HepG2 (cell line): Measurements from ENCODE around the gene IQCH. TPM values are rescaled to one million over a fixed set of nuclear protein-coding genes. Genes with fewer than 3 reads are reported as not detected.

ENCODE experiments used
- AKAP8 ChIP-seq: sonication (generic); formaldehyde crosslinking; IDR thresholded peaks from 2 replicates; pipeline ENCODE4 v1.5.1; 2020; ENCODE audit warnings: mild to moderate bottlenecking, missing genetic modification reagents
- FOSL1 ChIP-seq: sonication (generic); formaldehyde crosslinking; IDR thresholded peaks from 2 replicates; pipeline ENCODE4 v1.9.0; 2021; ENCODE audit warnings: missing genetic modification reagents, borderline replicate concordance
- GATA4 ChIP-seq: sonication (generic); IDR thresholded peaks from 2 replicates; pipeline ENCODE4 v1.6.1; 2016; ENCODE audit warnings: antibody characterized with exemption, low read depth, borderline replicate concordance
- HNRNPK ChIP-seq: fragments of 200-400 bp; formaldehyde crosslinking; IDR thresholded peaks from 2 replicates; pipeline ENCODE4 v1.6.1; 2018; ENCODE audit warnings: low read length, low read depth, moderate library complexity, mild to moderate bottlenecking; ENCODE audit not compliant: poor library complexity, severe bottlenecking
- KLF12 ChIP-seq: sonication (generic); formaldehyde crosslinking; IDR thresholded peaks from 2 replicates; pipeline ENCODE4 v1.4.0; 2020; ENCODE audit warnings: missing genetic modification reagents, borderline replicate concordance
- MED13 ChIP-seq: sonication (generic); formaldehyde crosslinking; IDR thresholded peaks from 2 replicates; pipeline ENCODE4 v1.5.0; 2020; ENCODE audit warnings: missing genetic modification reagents
- NFIC ChIP-seq: IDR thresholded peaks from 2 replicates; pipeline ENCODE4 v1.6.1; 2012; ENCODE audit warnings: mild to moderate bottlenecking, low read length, inconsistent platforms
- NFRKB ChIP-seq: fragments of 450-650 bp; IDR thresholded peaks from 2 replicates; pipeline ENCODE4 v1.6.1; 2017
- PAF1 ChIP-seq: IDR thresholded peaks from 2 replicates; pipeline ENCODE4 v1.6.1; 2016; ENCODE audit warnings: missing genetic modification reagents, missing compliant biosample characterization
- REXO4 ChIP-seq: sonication (generic); formaldehyde crosslinking; IDR thresholded peaks from 2 replicates; pipeline ENCODE4 v1.8.0; 2022; ENCODE audit warnings: missing genetic modification reagents, mild to moderate bottlenecking, borderline replicate concordance
- TEAD2 ChIP-seq: sonication (generic); formaldehyde crosslinking; IDR thresholded peaks from 2 replicates; pipeline ENCODE4 v1.9.0; 2021; ENCODE audit warnings: missing genetic modification reagents
- TOE1 ChIP-seq: sonication (generic); formaldehyde crosslinking; IDR thresholded peaks from 2 replicates; pipeline ENCODE4 v1.4.0; 2020; ENCODE audit warnings: mild to moderate bottlenecking, missing genetic modification reagents
- ZFY ChIP-seq: sonication (generic); formaldehyde crosslinking; IDR thresholded peaks from 2 replicates; pipeline ENCODE4 v1.4.0; 2020; ENCODE audit warnings: missing genetic modification reagents
- ZNF251 ChIP-seq: sonication (generic); formaldehyde crosslinking; IDR thresholded peaks from 2 replicates; pipeline ENCODE4 v1.9.0; 2021; ENCODE audit warnings: mild to moderate bottlenecking, missing genetic modification reagents
- ZNF501 ChIP-seq: sonication (generic); formaldehyde crosslinking; IDR thresholded peaks from 2 replicates; pipeline ENCODE4 v1.5.1; 2020; ENCODE audit warnings: mild to moderate bottlenecking, moderate library complexity, missing genetic modification reagents
- ZNF629 ChIP-seq: sonication (generic); formaldehyde crosslinking; conservative IDR thresholded peaks from 2 replicates; pipeline ENCODE4 v1.5.0; 2020; ENCODE audit warnings: missing genetic modification reagents
- ZNF776 ChIP-seq: sonication (generic); formaldehyde crosslinking; IDR thresholded peaks from 2 replicates; pipeline ENCODE4 v1.4.0; 2020; ENCODE audit warnings: mild to moderate bottlenecking, missing genetic modification reagents
- polyA plus RNA-seq, 8 experiments: library from polyadenylated mRNA; depleted of rRNA in 3 of 8; stranded (reverse) in 7 of 8; unstranded in 1 of 8; fragments of >200 nt; fragmentation: Illumina TruSeq in 4 of 8; extraction: Trizol in 4 of 8; gene quantifications; 2 replicates each; pipeline versions ENCODE4 v1.2.1 to v1.2.3, GENCODE V29; 2011 to 2016; ENCODE audit warnings: low read depth in 4 of 8, missing spikeins in 1 of 8, mixed read lengths in 1 of 8; ENCODE audit not compliant: insufficient read depth in 1 of 8
- total RNA-seq, 5 experiments: library from RNA; depleted of rRNA; stranded (reverse); fragments of >200 nt; fragmentation: Illumina TruSeq; extraction: Trizol; gene quantifications; 2 replicates each; pipeline ENCODE4 v1.2.3, GENCODE V29; 2016; ENCODE audit warnings: low read depth in 1 of 5
- TF ChIP-seq, protein P1 (sequence below): IDR thresholded peaks from 2 replicates; pipeline ENCODE4 v1.6.1; 2016; ENCODE audit warnings: missing biosample characterization, missing genetic modification reagents, low read depth
- TF ChIP-seq, protein P2 (sequence below): IDR thresholded peaks from 2 replicates; pipeline ENCODE4 v1.6.1; 2016; ENCODE audit warnings: missing compliant biosample characterization, missing genetic modification reagents, borderline replicate concordance
- TF ChIP-seq, protein P3 (sequence below): sonication (generic); formaldehyde crosslinking; IDR thresholded peaks from 2 replicates; pipeline ENCODE4 v1.5.1; 2020; ENCODE audit warnings: mild to moderate bottlenecking, missing genetic modification reagents, borderline replicate concordance
- TF ChIP-seq, protein P4 (sequence below): sonication (generic); formaldehyde crosslinking; IDR thresholded peaks from 2 replicates; pipeline ENCODE4 v1.5.0; 2020; ENCODE audit warnings: missing genetic modification reagents, mild to moderate bottlenecking, borderline replicate concordance
- TF ChIP-seq, protein P5 (sequence below): IDR thresholded peaks from 2 replicates; pipeline ENCODE4 v1.4.0; 2020; ENCODE audit warnings: mild to moderate bottlenecking, missing genetic modification reagents

IQCH gene
- total and polyA plus RNA-seq, 2 of the 13 experiments (the other 11 are each of a cell fraction or from before 2014, with no cell fraction given) = 0.16 to 0.55 TPM

DNA sequence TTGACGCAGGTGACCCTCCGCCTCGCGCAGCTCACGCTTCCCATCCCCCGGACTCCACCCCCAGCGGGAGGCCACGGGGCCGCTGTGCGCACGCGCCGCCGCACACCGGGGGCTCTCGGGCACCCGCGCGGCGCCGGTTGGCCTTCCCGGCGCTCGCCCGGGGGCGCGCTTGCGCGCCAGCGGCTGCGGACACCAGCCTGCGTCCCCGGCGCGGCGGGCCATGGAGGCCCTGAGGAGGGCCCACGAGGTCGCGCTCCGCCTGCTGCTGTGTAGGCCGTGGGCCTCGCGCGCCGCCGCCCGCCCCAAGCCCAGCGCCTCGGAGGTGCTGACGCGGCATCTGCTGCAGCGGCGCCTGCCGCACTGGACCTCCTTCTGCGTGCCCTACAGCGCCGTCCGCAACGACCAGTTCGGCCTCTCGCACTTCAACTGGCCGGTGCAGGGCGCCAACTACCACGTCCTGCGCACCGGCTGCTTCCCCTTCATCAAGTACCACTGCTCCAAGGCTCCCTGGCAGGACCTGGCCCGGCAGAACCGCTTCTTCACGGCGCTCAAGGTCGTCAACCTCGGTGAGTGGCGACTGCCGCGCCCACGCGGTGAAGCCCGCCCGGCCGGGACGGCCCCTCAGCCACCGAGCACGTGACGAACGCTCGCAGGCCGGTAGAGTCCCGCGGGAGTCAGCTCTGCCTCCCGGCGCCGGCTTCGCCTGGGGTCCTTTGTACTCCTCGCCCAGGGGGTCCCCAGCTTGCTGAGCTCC is 266.6 kb downstream of the IQCH start, which contains the start of gene C15orf61 (continued):
- TF ChIP-seq PAF1 (CRISPR knock-in tag) = no peak
- TF ChIP-seq NFRKB = no peak
- TF ChIP-seq TOE1 = peak; percentile 38; the same call in 1 of the 2 replicates
- TF ChIP-seq, protein P1, sequence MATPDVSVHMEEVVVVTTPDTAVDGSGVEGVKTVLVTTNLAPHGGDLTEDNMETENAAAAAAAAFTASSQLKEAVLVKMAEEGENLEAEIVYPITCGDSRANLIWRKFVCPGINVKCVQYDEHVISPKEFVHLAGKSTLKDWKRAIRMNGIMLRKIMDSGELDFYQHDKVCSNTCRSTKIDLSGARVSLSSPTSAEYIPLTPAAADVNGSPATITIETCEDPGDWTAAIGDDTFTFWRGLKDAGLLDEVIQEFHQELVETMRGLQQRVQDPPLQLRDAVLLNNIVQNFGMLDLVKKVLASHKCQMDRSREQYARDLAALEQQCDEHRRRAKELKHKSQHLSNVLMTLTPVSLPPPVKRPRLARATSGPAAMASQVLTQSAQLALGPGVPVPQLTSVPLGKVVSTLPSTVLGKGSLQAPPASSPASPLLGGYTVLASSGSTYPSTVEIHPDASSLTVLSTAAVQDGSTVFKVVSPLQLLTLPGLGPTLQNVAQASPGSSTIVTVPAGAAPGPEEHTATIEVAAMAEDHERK (CRISPR knock-in tag) = peak; percentile 61; the same call in 1 of the 2 replicates
- TF ChIP-seq NFIC = no peak
- TF ChIP-seq, protein P2, sequence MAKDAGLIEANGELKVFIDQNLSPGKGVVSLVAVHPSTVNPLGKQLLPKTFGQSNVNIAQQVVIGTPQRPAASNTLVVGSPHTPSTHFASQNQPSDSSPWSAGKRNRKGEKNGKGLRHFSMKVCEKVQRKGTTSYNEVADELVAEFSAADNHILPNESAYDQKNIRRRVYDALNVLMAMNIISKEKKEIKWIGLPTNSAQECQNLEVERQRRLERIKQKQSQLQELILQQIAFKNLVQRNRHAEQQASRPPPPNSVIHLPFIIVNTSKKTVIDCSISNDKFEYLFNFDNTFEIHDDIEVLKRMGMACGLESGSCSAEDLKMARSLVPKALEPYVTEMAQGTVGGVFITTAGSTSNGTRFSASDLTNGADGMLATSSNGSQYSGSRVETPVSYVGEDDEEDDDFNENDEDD (CRISPR knock-in tag) = peak; percentile 82
- peak; percentile 99 for TF ChIP-seq ZFY (CRISPR knock-in tag)
- TF ChIP-seq KLF12 (CRISPR knock-in tag) = no peak
- TF ChIP-seq FOSL1 (CRISPR knock-in tag) = peak; percentile 48; the same call in 1 of the 2 replicates
- peak; percentile 59; the same call in 1 of the 2 replicates for TF ChIP-seq ZNF251 (CRISPR knock-in tag)
- TF ChIP-seq, protein P3, sequence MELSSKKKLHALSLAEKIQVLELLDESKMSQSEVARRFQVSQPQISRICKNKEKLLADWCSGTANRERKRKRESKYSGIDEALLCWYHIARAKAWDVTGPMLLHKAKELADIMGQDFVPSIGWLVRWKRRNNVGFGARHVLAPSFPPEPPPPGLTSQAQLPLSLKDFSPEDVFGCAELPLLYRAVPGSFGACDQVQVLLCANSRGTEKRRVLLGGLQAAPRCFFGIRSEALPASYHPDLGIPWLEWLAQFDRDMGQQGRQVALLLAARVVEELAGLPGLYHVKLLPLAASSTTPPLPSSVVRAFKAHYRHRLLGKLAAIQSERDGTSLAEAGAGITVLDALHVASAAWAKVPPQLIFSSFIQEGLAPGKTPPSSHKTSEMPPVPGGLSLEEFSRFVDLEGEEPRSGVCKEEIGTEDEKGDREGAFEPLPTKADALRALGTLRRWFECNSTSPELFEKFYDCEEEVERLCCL = no peak
- TF ChIP-seq REXO4 (CRISPR knock-in tag) = 0 out of 2 replicates have a peak, but pooled peaks have one; percentile 40
- TF ChIP-seq ZNF776 (CRISPR knock-in tag) = peak; percentile 84; the same call in 1 of the 2 replicates
- TF ChIP-seq, protein P4, sequence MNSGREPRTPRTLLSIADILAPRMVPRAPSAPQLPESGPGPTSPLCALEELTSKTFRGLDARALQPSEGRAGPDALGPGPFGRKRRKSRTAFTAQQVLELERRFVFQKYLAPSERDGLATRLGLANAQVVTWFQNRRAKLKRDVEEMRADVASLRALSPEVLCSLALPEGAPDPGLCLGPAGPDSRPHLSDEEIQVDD (CRISPR knock-in tag) = peak; percentile 93
- TF ChIP-seq, protein P5, sequence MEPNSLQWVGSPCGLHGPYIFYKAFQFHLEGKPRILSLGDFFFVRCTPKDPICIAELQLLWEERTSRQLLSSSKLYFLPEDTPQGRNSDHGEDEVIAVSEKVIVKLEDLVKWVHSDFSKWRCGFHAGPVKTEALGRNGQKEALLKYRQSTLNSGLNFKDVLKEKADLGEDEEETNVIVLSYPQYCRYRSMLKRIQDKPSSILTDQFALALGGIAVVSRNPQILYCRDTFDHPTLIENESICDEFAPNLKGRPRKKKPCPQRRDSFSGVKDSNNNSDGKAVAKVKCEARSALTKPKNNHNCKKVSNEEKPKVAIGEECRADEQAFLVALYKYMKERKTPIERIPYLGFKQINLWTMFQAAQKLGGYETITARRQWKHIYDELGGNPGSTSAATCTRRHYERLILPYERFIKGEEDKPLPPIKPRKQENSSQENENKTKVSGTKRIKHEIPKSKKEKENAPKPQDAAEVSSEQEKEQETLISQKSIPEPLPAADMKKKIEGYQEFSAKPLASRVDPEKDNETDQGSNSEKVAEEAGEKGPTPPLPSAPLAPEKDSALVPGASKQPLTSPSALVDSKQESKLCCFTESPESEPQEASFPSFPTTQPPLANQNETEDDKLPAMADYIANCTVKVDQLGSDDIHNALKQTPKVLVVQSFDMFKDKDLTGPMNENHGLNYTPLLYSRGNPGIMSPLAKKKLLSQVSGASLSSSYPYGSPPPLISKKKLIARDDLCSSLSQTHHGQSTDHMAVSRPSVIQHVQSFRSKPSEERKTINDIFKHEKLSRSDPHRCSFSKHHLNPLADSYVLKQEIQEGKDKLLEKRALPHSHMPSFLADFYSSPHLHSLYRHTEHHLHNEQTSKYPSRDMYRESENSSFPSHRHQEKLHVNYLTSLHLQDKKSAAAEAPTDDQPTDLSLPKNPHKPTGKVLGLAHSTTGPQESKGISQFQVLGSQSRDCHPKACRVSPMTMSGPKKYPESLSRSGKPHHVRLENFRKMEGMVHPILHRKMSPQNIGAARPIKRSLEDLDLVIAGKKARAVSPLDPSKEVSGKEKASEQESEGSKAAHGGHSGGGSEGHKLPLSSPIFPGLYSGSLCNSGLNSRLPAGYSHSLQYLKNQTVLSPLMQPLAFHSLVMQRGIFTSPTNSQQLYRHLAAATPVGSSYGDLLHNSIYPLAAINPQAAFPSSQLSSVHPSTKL (CRISPR knock-in tag) = peak; percentile 60
- TF ChIP-seq TEAD2 = peak; percentile 89
- peak; percentile 2; the same call in 1 of the 2 replicates for TF ChIP-seq GATA4
- TF ChIP-seq AKAP8 (CRISPR knock-in tag) = no peak
- peak; percentile 36; the same call in 1 of the 2 replicates for TF ChIP-seq MED13 (CRISPR knock-in tag)
- TF ChIP-seq HNRNPK = no peak
- peak; percentile 82 for TF ChIP-seq ZNF501 (CRISPR knock-in tag)
- TF ChIP-seq ZNF629 (CRISPR knock-in tag) = no peak; the same call in 1 of the 2 replicates
